ENCODE results near the gene DLX2. TPM values are rescaled to one million over a fixed set of nuclear protein-coding genes. Genes with fewer than 3 reads are reported as not detected.
A peak's percentile ranks its signal among the peaks of the same experiment; 100 is the strongest.

DLX2 gene
- total and polyA plus RNA-seq, 2 donors from 2014 or later: not detected

DNA sequence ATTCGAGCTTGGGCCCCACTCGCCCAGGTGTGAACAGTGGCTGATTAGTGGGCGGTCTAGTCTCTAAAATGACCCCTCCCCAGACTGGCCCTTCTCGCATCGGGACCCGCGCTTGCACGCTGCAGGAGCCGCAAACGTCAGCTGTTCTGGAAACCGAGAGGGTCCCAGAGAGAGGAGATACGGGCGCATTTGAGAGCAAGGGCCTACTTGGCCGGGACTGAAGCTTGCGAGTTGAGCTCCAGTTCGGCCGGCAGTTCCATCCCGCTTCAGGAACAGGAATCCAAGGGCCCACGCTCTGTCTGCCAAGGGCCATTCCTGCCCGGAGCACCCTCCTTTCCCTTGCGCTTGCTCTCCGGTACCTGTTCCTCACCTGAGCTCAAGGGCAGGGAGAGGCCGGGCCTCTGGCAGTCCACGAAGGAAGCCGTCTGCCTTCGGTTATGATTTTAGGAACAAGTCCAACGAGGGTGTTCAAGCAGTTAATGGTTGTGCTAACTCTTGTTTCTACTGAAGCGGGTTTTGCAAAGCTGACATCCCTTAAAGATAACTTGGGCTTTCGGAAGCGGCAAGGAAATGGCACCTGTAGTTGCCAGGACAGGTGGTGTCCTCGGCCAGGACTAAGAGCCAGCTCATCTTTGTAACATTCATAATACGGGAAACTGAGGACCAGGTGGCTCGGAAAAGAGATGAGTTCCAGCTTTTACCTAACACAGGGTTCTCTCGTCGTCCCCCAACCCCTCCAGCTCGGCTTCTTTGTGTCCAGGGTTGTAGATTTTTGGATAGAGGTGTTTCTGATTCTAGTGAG, 21.3 kb downstream of the DLX2 start:
- Histone ChIP-seq H3K27ac (ENCODE audit: low read depth in 2 of 2, low read length in 2 of 2) (no peak overlapping the region), H3K4me3 (ENCODE audit: low read length in 3 of 3) (no peak overlapping the region), H3K27me3 (ENCODE audit: control insufficient read depth, insufficient read depth, low read length) (peaks cover 80% of the 10 kb centered on the region), H3K9me3 (ENCODE audit: control insufficient read depth in 2 of 3, insufficient read depth in 1 of 3, low read length in 3 of 3) (peaks cover 0 to 4% (median 0%) of the 10 kb centered on the region in 3 donors), H3K4me1 (ENCODE audit: control insufficient read depth in 2 of 3, insufficient read depth in 2 of 3, low read depth in 1 of 3, low read length in 3 of 3) (peaks cover 0 to 20% (median 0%) of the 10 kb centered on the region in 3 donors), H3K36me3 (ENCODE audit: control insufficient read depth in 2 of 3, insufficient read depth in 3 of 3, low read length in 3 of 3) (no peaks in the 10 kb centered on the region), H3K9ac (ENCODE audit: low read length in 3 of 3) (no peak overlapping the region)
- TF ChIP-seq, protein P1, sequence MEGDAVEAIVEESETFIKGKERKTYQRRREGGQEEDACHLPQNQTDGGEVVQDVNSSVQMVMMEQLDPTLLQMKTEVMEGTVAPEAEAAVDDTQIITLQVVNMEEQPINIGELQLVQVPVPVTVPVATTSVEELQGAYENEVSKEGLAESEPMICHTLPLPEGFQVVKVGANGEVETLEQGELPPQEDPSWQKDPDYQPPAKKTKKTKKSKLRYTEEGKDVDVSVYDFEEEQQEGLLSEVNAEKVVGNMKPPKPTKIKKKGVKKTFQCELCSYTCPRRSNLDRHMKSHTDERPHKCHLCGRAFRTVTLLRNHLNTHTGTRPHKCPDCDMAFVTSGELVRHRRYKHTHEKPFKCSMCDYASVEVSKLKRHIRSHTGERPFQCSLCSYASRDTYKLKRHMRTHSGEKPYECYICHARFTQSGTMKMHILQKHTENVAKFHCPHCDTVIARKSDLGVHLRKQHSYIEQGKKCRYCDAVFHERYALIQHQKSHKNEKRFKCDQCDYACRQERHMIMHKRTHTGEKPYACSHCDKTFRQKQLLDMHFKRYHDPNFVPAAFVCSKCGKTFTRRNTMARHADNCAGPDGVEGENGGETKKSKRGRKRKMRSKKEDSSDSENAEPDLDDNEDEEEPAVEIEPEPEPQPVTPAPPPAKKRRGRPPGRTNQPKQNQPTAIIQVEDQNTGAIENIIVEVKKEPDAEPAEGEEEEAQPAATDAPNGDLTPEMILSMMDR (IDR thresholded peaks at IDR 0.05; ENCODE audit: borderline replicate concordance, extremely low read depth, insufficient read depth): no peak
- DNase-seq: peak in 4 of 5 donors; percentile 33 to 58 (median 52)
- intact Hi-C loops (cut with DNase I): no loop called here
- no peak for FAIRE-seq

DNA sequence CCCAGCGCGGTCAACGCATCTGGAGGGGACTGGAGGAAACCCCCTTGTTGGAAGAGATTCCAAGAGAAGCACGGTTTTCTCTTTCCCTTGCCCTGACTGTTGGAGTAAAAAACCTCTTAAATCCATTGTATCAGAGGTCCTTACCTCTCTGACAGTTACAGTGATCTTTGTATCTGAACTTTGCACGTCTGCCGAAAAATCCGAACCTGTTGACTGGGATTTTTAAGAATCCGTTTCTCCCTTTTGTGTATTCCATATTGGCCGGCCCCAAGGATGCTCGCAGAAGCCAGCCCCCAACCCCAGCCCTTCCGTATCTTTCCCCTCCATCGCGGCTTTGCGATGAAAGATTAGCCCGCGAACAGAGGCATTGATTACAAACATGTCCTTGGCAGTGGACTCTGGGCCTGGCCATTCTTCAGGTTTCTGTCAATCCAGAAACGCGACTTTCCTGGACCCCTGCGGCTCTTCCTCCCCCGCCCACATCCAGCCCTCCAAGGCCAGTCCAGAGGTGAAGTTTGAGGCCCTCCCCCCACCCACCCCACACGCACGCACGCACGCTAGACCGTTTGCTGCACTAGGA, 22.0 kb downstream of the DLX2 start:
- intact Hi-C loops (cut with DNase I): no loop called here
- H3K27me3 ChIP-seq (ENCODE audit: control insufficient read depth, insufficient read depth, low read length): peaks cover 74% of the 10 kb centered on the region
- no peak overlapping the region for H3K4me3 ChIP-seq (ENCODE audit: low read length in 3 of 3)
- peaks cover 0 to 4% (median 0%) of the 10 kb centered on the region in 3 donors for H3K9me3 ChIP-seq (ENCODE audit: control insufficient read depth in 2 of 3, insufficient read depth in 1 of 3, low read length in 3 of 3)
- H3K9ac ChIP-seq (ENCODE audit: low read length in 3 of 3): no peak overlapping the region
- peaks cover 0 to 19% (median 0%) of the 10 kb centered on the region in 3 donors for H3K4me1 ChIP-seq (ENCODE audit: control insufficient read depth in 2 of 3, insufficient read depth in 2 of 3, low read depth in 1 of 3, low read length in 3 of 3)
- H3K36me3 ChIP-seq (ENCODE audit: control insufficient read depth in 2 of 3, insufficient read depth in 3 of 3, low read length in 3 of 3): no peaks in the 10 kb centered on the region
- FAIRE-seq: no peak
- no peak overlapping the region for H3K27ac ChIP-seq (ENCODE audit: low read depth in 2 of 2, low read length in 2 of 2)
- TF ChIP-seq, protein P1 (IDR thresholded peaks at IDR 0.05; ENCODE audit: borderline replicate concordance, extremely low read depth, insufficient read depth): no peak
- peak in 1 of 5 donors; percentile 35 for DNase-seq

DNA sequence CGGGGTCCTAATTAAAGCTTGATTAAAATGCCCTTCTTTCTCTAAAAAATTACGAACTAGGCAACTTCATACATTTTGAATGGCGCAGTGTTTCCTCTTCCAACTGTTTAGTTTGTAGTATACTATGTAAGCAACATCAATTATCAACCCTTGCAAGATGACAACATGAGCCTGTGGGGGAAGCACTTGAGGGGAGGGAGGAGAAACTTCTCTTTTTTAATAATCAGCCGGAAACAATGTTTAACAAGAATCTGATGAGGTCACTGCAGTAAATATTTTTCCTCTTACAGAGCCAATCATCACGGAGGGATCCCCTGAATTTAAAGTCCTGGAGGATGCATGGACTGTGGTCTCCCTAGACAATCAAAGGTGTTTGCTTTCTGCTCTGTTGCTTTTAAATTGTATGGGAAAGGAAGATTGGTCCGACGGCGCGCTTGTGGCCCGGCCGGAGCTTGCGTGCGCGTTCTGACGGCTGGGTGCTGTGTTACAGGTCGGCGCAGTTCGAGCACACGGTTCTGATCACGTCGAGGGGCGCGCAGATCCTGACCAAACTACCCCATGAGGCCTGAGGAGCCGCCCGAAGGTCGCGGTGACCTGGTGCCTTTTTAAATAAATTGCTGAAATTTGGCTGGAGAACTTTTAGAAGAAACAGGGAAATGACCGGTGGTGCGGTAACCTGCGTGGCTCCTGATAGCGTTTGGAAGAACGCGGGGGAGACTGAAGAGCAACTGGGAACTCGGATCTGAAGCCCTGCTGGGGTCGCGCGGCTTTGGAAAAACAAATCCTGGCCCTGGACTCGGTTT, 22.7 kb downstream of the DLX2 start:
- intact Hi-C loops (cut with DNase I): no loop called here
- peaks cover 0 to 4% (median 0%) of the 10 kb centered on the region in 3 donors for H3K9me3 ChIP-seq (ENCODE audit: control insufficient read depth in 2 of 3, insufficient read depth in 1 of 3, low read length in 3 of 3)
- H3K27ac ChIP-seq (ENCODE audit: low read depth in 2 of 2, low read length in 2 of 2): no peak overlapping the region
- peaks cover 70% of the 10 kb centered on the region for H3K27me3 ChIP-seq (ENCODE audit: control insufficient read depth, insufficient read depth, low read length)
- TF ChIP-seq, protein P1 (IDR thresholded peaks at IDR 0.05; ENCODE audit: borderline replicate concordance, extremely low read depth, insufficient read depth): no peak
- peaks cover 0 to 13% (median 0%) of the 10 kb centered on the region in 3 donors for H3K4me1 ChIP-seq (ENCODE audit: control insufficient read depth in 2 of 3, insufficient read depth in 2 of 3, low read depth in 1 of 3, low read length in 3 of 3)
- FAIRE-seq (no peak), DNase-seq (peak in 3 of 5 donors; percentile 18 to 50 (median 28))
- H3K9ac ChIP-seq (ENCODE audit: low read length in 3 of 3): no peak overlapping the region
- H3K4me3 ChIP-seq (ENCODE audit: low read length in 3 of 3): no peak overlapping the region
- H3K36me3 ChIP-seq (ENCODE audit: control insufficient read depth in 2 of 3, insufficient read depth in 3 of 3, low read length in 3 of 3): no peaks in the 10 kb centered on the region
